ENCODE data around the gene TRPM7.

DNA sequence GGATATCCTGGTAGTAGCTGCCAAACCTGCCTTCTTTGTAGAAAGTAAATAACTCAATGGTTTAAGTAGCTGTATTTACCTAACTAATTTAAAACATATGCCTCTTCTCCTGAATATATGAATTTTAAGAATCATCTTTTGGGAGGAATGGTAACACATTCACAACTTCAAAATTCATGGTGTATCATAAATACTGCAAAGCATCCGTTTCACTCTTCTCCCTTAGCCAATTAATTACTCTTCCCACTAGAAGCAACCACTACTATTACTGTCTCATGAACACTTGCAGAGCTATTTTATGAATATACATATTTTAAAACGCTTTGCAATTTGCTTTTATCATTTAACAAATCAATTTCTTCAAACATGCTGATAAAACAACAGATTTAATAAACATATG is 81.1 kb downstream of the TRPM7 start:
- TF ChIP-seq YY1 (IDR thresholded peaks at IDR 0.05; ENCODE audit: insufficient read depth, insufficient read length) = no peak
- TF ChIP-seq SUZ12 (IDR thresholded peaks at IDR 0.05; ENCODE audit: extremely low read depth, insufficient read depth, insufficient read length) = no peak
- no peak for TF ChIP-seq ZNF274 (IDR thresholded peaks at IDR 0.05; ENCODE audit: low read depth, low read length)
